ENCODE measurements around the gene C1RL. TPM values are rescaled to one million over a fixed set of nuclear protein-coding genes. Genes with fewer than 3 reads are reported as not detected.

Gene C1RL
- total RNA-seq, 1 experiment from 2014 or later = 2.4 TPM

- no peak for TF ChIP-seq CTCF (conservative IDR thresholded peaks at IDR 0.05; ENCODE audit: low read depth, low read length)
- TF ChIP-seq EZH2 (IDR thresholded peaks at IDR 0.05; ENCODE audit: borderline replicate concordance, low read depth, low read length, poor library complexity, severe bottlenecking) = no peak
- H3K4me1 ChIP-seq (ENCODE audit: insufficient read depth, low read length, poor library complexity, severe bottlenecking) = no peaks in the 10 kb centered on the region
- CTCF ChIA-PET = no interaction called here
- BruUV-seq (replicated peaks) = no TSS peak
- no peaks in the 10 kb centered on the region for H3K9me3 ChIP-seq (ENCODE audit: low read depth, low read length, poor library complexity, severe bottlenecking)
- POLR2A ChIA-PET (ENCODE audit: low non-redundant PET) = no interaction called here
- no peak overlapping the region for H3K4me3 ChIP-seq (ENCODE audit: low read depth, low read length, poor library complexity, severe bottlenecking)
- no peak overlapping the region for H3K27ac ChIP-seq (ENCODE audit: low read depth, low read length, poor library complexity, severe bottlenecking)
- DNase-seq (ENCODE audit: low spot score) = no peak
- H3K36me3 ChIP-seq (ENCODE audit: insufficient read depth, low read length, poor library complexity, severe bottlenecking) = no peaks in the 10 kb centered on the region
- no peaks in the 10 kb centered on the region for H3K27me3 ChIP-seq (replicated peaks; ENCODE audit: insufficient read depth, low read depth, low read length, poor library complexity)
- intact Hi-C loops (cut with micrococcal nuclease; ENCODE audit: unreplicated experiment) = no loop called here
Measured at GRCh38 chr12:7076493-7076892, 32.5 kb downstream of the C1RL start.

GRCh38 chr12:7075939-7076338 lies 33.1 kb downstream of the C1RL start:
- DNase-seq (ENCODE audit: low spot score) = no peak
- H3K9me3 ChIP-seq (ENCODE audit: low read depth, low read length, poor library complexity, severe bottlenecking) = no peaks in the 10 kb centered on the region
- no peaks in the 10 kb centered on the region for H3K4me1 ChIP-seq (ENCODE audit: insufficient read depth, low read length, poor library complexity, severe bottlenecking)
- H3K4me3 ChIP-seq (ENCODE audit: low read depth, low read length, poor library complexity, severe bottlenecking) = no peak overlapping the region
- no peaks in the 10 kb centered on the region for H3K36me3 ChIP-seq (ENCODE audit: insufficient read depth, low read length, poor library complexity, severe bottlenecking)
- BruUV-seq (replicated peaks) = no TSS peak
- TF ChIP-seq CTCF (conservative IDR thresholded peaks at IDR 0.05; ENCODE audit: low read depth, low read length) = no peak
- TF ChIP-seq EZH2 (IDR thresholded peaks at IDR 0.05; ENCODE audit: borderline replicate concordance, low read depth, low read length, poor library complexity, severe bottlenecking) = no peak
- ChIA-PET POLR2A (ENCODE audit: low non-redundant PET) (no interaction called here), CTCF (no interaction called here)
- H3K27ac ChIP-seq (ENCODE audit: low read depth, low read length, poor library complexity, severe bottlenecking) = no peak overlapping the region
- intact Hi-C loops (cut with micrococcal nuclease; ENCODE audit: unreplicated experiment) = no loop called here
- no peaks in the 10 kb centered on the region for H3K27me3 ChIP-seq (replicated peaks; ENCODE audit: insufficient read depth, low read depth, low read length, poor library complexity)

GRCh38 chr12:7075518-7075917 lies 33.5 kb downstream of the C1RL start:
- no peak overlapping the region for H3K27ac ChIP-seq (ENCODE audit: low read depth, low read length, poor library complexity, severe bottlenecking)
- no peaks in the 10 kb centered on the region for H3K9me3 ChIP-seq (ENCODE audit: low read depth, low read length, poor library complexity, severe bottlenecking)
- no peak overlapping the region for H3K4me3 ChIP-seq (ENCODE audit: low read depth, low read length, poor library complexity, severe bottlenecking)
- intact Hi-C loops (cut with micrococcal nuclease; ENCODE audit: unreplicated experiment) = no loop called here
- no TSS peak for BruUV-seq (replicated peaks)
- no peaks in the 10 kb centered on the region for H3K4me1 ChIP-seq (ENCODE audit: insufficient read depth, low read length, poor library complexity, severe bottlenecking)
- no peaks in the 10 kb centered on the region for H3K36me3 ChIP-seq (ENCODE audit: insufficient read depth, low read length, poor library complexity, severe bottlenecking)
- CTCF ChIA-PET = no interaction called here
- H3K27me3 ChIP-seq (replicated peaks; ENCODE audit: insufficient read depth, low read depth, low read length, poor library complexity) = no peaks in the 10 kb centered on the region
- DNase-seq (ENCODE audit: low spot score) = no peak
- POLR2A ChIA-PET (ENCODE audit: low non-redundant PET) = no interaction called here
- TF ChIP-seq EZH2 (IDR thresholded peaks at IDR 0.05; ENCODE audit: borderline replicate concordance, low read depth, low read length, poor library complexity, severe bottlenecking) = no peak
- TF ChIP-seq CTCF (conservative IDR thresholded peaks at IDR 0.05; ENCODE audit: low read depth, low read length) = no peak

Data from A673 (cell line).